Esophagus squamous epithelium (tissue), 5 donors: Measurements from ENCODE around the gene ATP1A1. TPM values are rescaled to one million over a fixed set of nuclear protein-coding genes. Genes with fewer than 3 reads are reported as not detected.

Experiments used
- DNase-seq: peaks from one replicate; lab custom pipeline; 2025; lab: John Stamatoyannopoulos, UW
- H3K27ac ChIP-seq, 4 donors: fragments of 200-600 bp; sonication (generic); one replicate each; pipeline ENCODE4 v1.5.1; 2016 to 2019; ENCODE audit warnings: mild to moderate bottlenecking in 1 of 4
- H3K27me3 ChIP-seq, 4 donors: fragments of 200-600 bp; sonication (generic); 1 replicate in 3 of 4; 2 replicates in 1 of 4; pipeline versions ENCODE4 v1.5.1 to v1.6.0; 2017 to 2021; ENCODE audit warnings: antibody characterized with exemption in 1 of 4
- H3K36me3 ChIP-seq, 3 donors: fragments of 200-600 bp; sonication (generic); one replicate each; pipeline ENCODE4 v1.5.1; 2016 to 2019
- H3K4me1 ChIP-seq, 3 donors: fragments of 200-600 bp; sonication (generic); one replicate each; pipeline ENCODE4 v1.5.1; 2017 to 2019
- H3K4me3 ChIP-seq, 4 donors: fragments of 200-600 bp; sonication (generic); 1 replicate in 3 of 4; 2 replicates in 1 of 4; pipeline ENCODE4 v1.5.1; 2016 to 2019; ENCODE audit warnings: mild to moderate bottlenecking in 2 of 4, moderate library complexity in 1 of 4
- H3K9me3 ChIP-seq, 3 donors: fragments of 200-600 bp; sonication (generic); one replicate each; pipeline ENCODE4 v1.5.1; 2016 to 2019
- CTCF ChIP-seq, 6 experiments: fragments of 450-650 bp in 4 of 6; fragments of 200-600 bp in 2 of 6; sonication (generic) in 2 of 6; IDR thresholded peaks; one replicate each; pipeline ENCODE4 v1.5.1; 2016 to 2019; ENCODE audit warnings: antibody characterized with exemption in 6 of 6, mild to moderate bottlenecking in 4 of 6, moderate library complexity in 4 of 6
- POLR2A ChIP-seq, 4 donors: fragments of 450-650 bp; IDR thresholded peaks; one replicate each; pipeline ENCODE4 v1.6.1; 2017; ENCODE audit warnings: antibody characterized with exemption in 4 of 4, mild to moderate bottlenecking in 4 of 4, moderate library complexity in 3 of 4
- WGBS, 2 donors: methylation state at CpG; one replicate each; pipeline ENCODE4 v1.1.5; 2018; 5-methylcytosine and 5-hydroxymethylcytosine counted together
- intact Hi-C: fragments of 100-400 bp; cut with DNase I; formaldehyde crosslinking; loops from one replicate; pipeline ENCODE4 v1.15.0; 2022
- total RNA-seq, 4 donors: library from RNA; depleted of rRNA; stranded (reverse); fragments of >200 nt; gene quantifications; one replicate each; pipeline ENCODE4 v1.1.0, GENCODE V29; 2016
- donor health status: DM: yes; HTN: yes; CAD: no.

The ATP1A1 gene
- total RNA-seq, 4 donors from 2014 or later: 310 to 443 (median 391) TPM

- peaks cover 4 to 78% (median 22%) of the 10 kb centered on the region in 3 donors for H3K4me1 ChIP-seq
- WGBS, 2 donors: 54 to 73% methylated on average over 2 of the region's 2 CpGs
- intact Hi-C loops: no loop called here
- no peak overlapping the region for H3K4me3 ChIP-seq
- H3K27me3 ChIP-seq: no peaks in the 10 kb centered on the region
- TF ChIP-seq CTCF (IDR thresholded peaks at IDR 0.05) (no peak), POLR2A (IDR thresholded peaks at IDR 0.05) (no peak)
- no peaks in the 10 kb centered on the region for H3K9me3 ChIP-seq
- no peak overlapping the region for H3K27ac ChIP-seq
- DNase-seq: no peak
- H3K36me3 ChIP-seq: peaks cover 0 to 5% (median 0%) of the 10 kb centered on the region in 3 donors
Observed at GRCh38 chr1:116413414-116413813, 40.4 kb downstream of the ATP1A1 start.

- Histone ChIP-seq H3K27ac (no peak overlapping the region), H3K4me1 (peaks cover 0 to 78% (median 20%) of the 10 kb centered on the region in 3 donors), H3K4me3 (no peak overlapping the region), H3K27me3 (no peaks in the 10 kb centered on the region), H3K36me3 (no peaks in the 10 kb centered on the region), H3K9me3 (no peaks in the 10 kb centered on the region)
- DNase-seq: no peak
- intact Hi-C loops: no loop called here
- TF ChIP-seq POLR2A (IDR thresholded peaks at IDR 0.05): no peak
- TF ChIP-seq CTCF (IDR thresholded peaks at IDR 0.05): no peak
- 94 to 98% methylated on average over 3 of the region's 3 CpGs for WGBS, 2 donors
Observed at GRCh38 chr1:116414364-116414763, 41.3 kb downstream of the ATP1A1 start.

- Histone ChIP-seq H3K4me3 (no peak overlapping the region), H3K9me3 (no peaks in the 10 kb centered on the region), H3K4me1 (peaks cover 0 to 71% (median 18%) of the 10 kb centered on the region in 3 donors), H3K27me3 (no peaks in the 10 kb centered on the region), H3K27ac (no peak overlapping the region), H3K36me3 (no peaks in the 10 kb centered on the region)
- 90 to 92% methylated on average over 3 of the region's 3 CpGs for WGBS, 2 donors
- TF ChIP-seq POLR2A (IDR thresholded peaks at IDR 0.05) (no peak), CTCF (IDR thresholded peaks at IDR 0.05) (no peak)
- intact Hi-C loops: no loop called here
- DNase-seq: no peak
Observed at GRCh38 chr1:116415200-116415698, 42.2 kb downstream of the ATP1A1 start.

- TF ChIP-seq POLR2A (IDR thresholded peaks at IDR 0.05): no peak
- no peak for TF ChIP-seq CTCF (IDR thresholded peaks at IDR 0.05)
- DNase-seq: no peak
- Histone ChIP-seq H3K27me3 (no peaks in the 10 kb centered on the region), H3K27ac (no peak overlapping the region), H3K4me3 (no peak overlapping the region), H3K4me1 (peaks cover 0 to 65% (median 18%) of the 10 kb centered on the region in 3 donors), H3K36me3 (no peaks in the 10 kb centered on the region), H3K9me3 (no peaks in the 10 kb centered on the region)
- intact Hi-C loops: no loop called here
- 47 to 64% methylated on average over 4 of the region's 5 CpGs for WGBS, 2 donors
Observed at GRCh38 chr1:116415699-116416533, 42.9 kb downstream of the ATP1A1 start.

GRCh38 chr1:116416854-116417513 lies 43.9 kb downstream of the ATP1A1 start:
- 82 to 89% methylated on average over 4 of the region's 4 CpGs for WGBS, 2 donors
- Histone ChIP-seq H3K4me1 (peaks cover 0 to 54% (median 18%) of the 10 kb centered on the region in 3 donors), H3K36me3 (no peaks in the 10 kb centered on the region), H3K4me3 (no peak overlapping the region), H3K9me3 (no peaks in the 10 kb centered on the region), H3K27me3 (no peaks in the 10 kb centered on the region), H3K27ac (no peak overlapping the region)
- TF ChIP-seq POLR2A (IDR thresholded peaks at IDR 0.05) (no peak), CTCF (IDR thresholded peaks at IDR 0.05) (no peak)
- DNase-seq: no peak
- intact Hi-C loops: no loop called here
